CD4-positive, alpha-beta T cell (primary cell): ENCODE measurements around the gene AP3B1. TPM values are rescaled to one million over a fixed set of nuclear protein-coding genes. Genes with fewer than 3 reads are reported as not detected.
"Not testable (repeated sequence)": the region's sequence is repeated elsewhere in the genome, so short reads cannot be mapped to it uniquely, and the experiment has no call there.

Experiments
- ATAC-seq: fragments of 200-7000 bp; cut with Tn5 transposase; one replicate; pipeline ENCODE4 v1.10.0; 2022; ENCODE audit warnings: mild to moderate bottlenecking; ENCODE audit not compliant: poor library complexity
- CTCF ChIA-PET: fragments of 350-600 bp; sonication (Branson Sonifier 250); formaldehyde crosslinking; loops from one replicate; lab custom pipeline; 2021; ENCODE audit warnings: antibody characterized with exemption, inconsistent platforms; lab: Charles Lee
- POLR2A ChIA-PET: fragments of 350-600 bp; sonication (Branson Sonifier 250); formaldehyde crosslinking; loops from one replicate; lab custom pipeline; 2021; ENCODE audit warnings: antibody characterized with exemption, inconsistent platforms; lab: Charles Lee
- DNase-seq, 14 experiments: peaks; one replicate each; pipeline ENCODE4 v3.0.0-alpha.2; 2013 to 2020; ENCODE audit warnings: mixed read lengths in 2 of 14
- H3K27ac ChIP-seq, 2 donors: one replicate each; pipeline versions ENCODE4 v1.5.1 to v1.7.0; 2013; ENCODE audit warnings: low read length in 2 of 2, low read depth in 1 of 2, mild to moderate bottlenecking in 1 of 2
- H3K27me3 ChIP-seq, 2 experiments: 1 replicate in 1 of 2; 2 replicates in 1 of 2; pipeline versions ENCODE4 v1.6.1 to v1.7.0; 2013; ENCODE audit warnings: low read length in 2 of 2, control low read depth in 1 of 2, mild to moderate bottlenecking in 1 of 2, moderate library complexity in 1 of 2; ENCODE audit not compliant: insufficient read depth in 2 of 2, control insufficient read depth in 1 of 2
- H3K36me3 ChIP-seq: one replicate; pipeline ENCODE4 v1.6.1; 2013; ENCODE audit warnings: low read length, control low read depth; ENCODE audit not compliant: insufficient read depth
- H3K4me1 ChIP-seq: one replicate; pipeline ENCODE4 v1.6.1; 2013; ENCODE audit warnings: low read length, control low read depth; ENCODE audit not compliant: insufficient read depth
- H3K4me3 ChIP-seq: one replicate; pipeline ENCODE4 v1.5.1; 2013; ENCODE audit warnings: mild to moderate bottlenecking, low read length, moderate library complexity
- H3K9me3 ChIP-seq, 2 experiments: 1 replicate in 1 of 2; 2 replicates in 1 of 2; pipeline versions ENCODE4 v1.6.1 to v1.7.0; 2013; ENCODE audit warnings: low read length in 2 of 2, mild to moderate bottlenecking in 2 of 2, control low read depth in 1 of 2, moderate library complexity in 1 of 2; ENCODE audit not compliant: control insufficient read depth in 1 of 2, insufficient read depth in 1 of 2
- H3K27ac Mint-ChIP-seq: one replicate; pipeline ENCODE4 v1.8.0; 2020; ENCODE audit warnings: mixed read lengths
- H3K27me3 Mint-ChIP-seq: one replicate; pipeline ENCODE4 v1.8.0; 2021; ENCODE audit warnings: mixed read lengths
- H3K36me3 Mint-ChIP-seq: one replicate; pipeline ENCODE4 v1.8.0; 2021; ENCODE audit warnings: low read depth, mixed read lengths
- H3K4me1 Mint-ChIP-seq: one replicate; pipeline ENCODE4 v1.8.0; 2021; ENCODE audit warnings: low read depth, mixed read lengths
- H3K4me3 Mint-ChIP-seq: one replicate; pipeline ENCODE4 v1.8.0; 2020; ENCODE audit warnings: mild to moderate bottlenecking, mixed read lengths
- H3K9me3 Mint-ChIP-seq: one replicate; pipeline ENCODE4 v1.8.0; 2020; ENCODE audit warnings: mixed read lengths
- intact Hi-C, 2 experiments: fragments of 100-400 bp; cut with DNase I in 1 of 2; cut with micrococcal nuclease in 1 of 2; formaldehyde crosslinking; loops; one replicate each; pipeline versions ENCODE4 v1.15.1 to v1.9.0; 2023 to 2025; cut with DNase I, micrococcal nuclease
- total RNA-seq, 174 experiments: library from RNA in 2 of 174; stranded (reverse) in 2 of 174; gene quantifications; one replicate each; pipeline ENCODE4 v1.2.3 and lab custom pipeline; 2021 to 2026
- TF ChIP-seq, protein P1 (sequence below): fragments of 200-600 bp; IDR thresholded peaks from one replicate; pipeline ENCODE4 v1.8.0; 2022; ENCODE audit warnings: antibody characterized with exemption, mild to moderate bottlenecking

The AP3B1 gene
- total RNA-seq, 2 experiments from 2014 or later: 24.5 to 24.6 TPM

DNA sequence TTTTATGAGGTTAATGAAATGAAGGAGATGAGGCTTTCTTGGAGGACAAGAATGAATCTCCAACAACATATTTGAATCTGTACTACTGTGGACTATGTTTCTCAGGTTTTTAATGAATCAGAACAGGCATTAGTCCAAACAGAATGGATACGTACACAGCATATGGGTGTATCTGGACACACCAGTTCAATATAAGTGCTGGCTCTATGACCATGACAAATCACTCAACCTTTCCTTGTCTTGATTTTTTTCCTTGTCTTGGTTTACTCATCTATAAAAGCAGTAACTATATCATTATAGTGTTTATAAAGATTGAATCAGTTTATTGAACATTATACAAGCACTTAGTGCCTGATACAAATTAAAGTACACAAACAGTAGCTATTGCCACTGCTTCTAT is 104.1 kb downstream of the AP3B1 start:
- ATAC-seq (no peak), DNase-seq (no peak)
- H3K9me3 Mint-ChIP-seq: peaks cover 2% of the 10 kb centered on the region
- H3K27ac Mint-ChIP-seq: no peak overlapping the region
- no peaks in the 10 kb centered on the region for H3K27me3 Mint-ChIP-seq
- peaks cover 7% of the 10 kb centered on the region for H3K4me1 Mint-ChIP-seq
- H3K36me3 Mint-ChIP-seq: peaks cover 40% of the 10 kb centered on the region
- intact Hi-C loops: no loop called here
- TF ChIP-seq, protein P1, sequence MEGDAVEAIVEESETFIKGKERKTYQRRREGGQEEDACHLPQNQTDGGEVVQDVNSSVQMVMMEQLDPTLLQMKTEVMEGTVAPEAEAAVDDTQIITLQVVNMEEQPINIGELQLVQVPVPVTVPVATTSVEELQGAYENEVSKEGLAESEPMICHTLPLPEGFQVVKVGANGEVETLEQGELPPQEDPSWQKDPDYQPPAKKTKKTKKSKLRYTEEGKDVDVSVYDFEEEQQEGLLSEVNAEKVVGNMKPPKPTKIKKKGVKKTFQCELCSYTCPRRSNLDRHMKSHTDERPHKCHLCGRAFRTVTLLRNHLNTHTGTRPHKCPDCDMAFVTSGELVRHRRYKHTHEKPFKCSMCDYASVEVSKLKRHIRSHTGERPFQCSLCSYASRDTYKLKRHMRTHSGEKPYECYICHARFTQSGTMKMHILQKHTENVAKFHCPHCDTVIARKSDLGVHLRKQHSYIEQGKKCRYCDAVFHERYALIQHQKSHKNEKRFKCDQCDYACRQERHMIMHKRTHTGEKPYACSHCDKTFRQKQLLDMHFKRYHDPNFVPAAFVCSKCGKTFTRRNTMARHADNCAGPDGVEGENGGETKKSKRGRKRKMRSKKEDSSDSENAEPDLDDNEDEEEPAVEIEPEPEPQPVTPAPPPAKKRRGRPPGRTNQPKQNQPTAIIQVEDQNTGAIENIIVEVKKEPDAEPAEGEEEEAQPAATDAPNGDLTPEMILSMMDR: no peak
- Histone ChIP-seq H3K36me3 (no peaks in the 10 kb centered on the region), H3K27me3 (no peaks in the 10 kb centered on the region), H3K27ac (no peak overlapping the region), H3K4me1 (no peaks in the 10 kb centered on the region), H3K4me3 (no peak overlapping the region), H3K9me3 (peaks cover 0 to 4% of the 10 kb centered on the region in 2 experiments)
- no peak overlapping the region for H3K4me3 Mint-ChIP-seq
- POLR2A ChIA-PET: no interaction called here
- CTCF ChIA-PET: no interaction called here

DNA sequence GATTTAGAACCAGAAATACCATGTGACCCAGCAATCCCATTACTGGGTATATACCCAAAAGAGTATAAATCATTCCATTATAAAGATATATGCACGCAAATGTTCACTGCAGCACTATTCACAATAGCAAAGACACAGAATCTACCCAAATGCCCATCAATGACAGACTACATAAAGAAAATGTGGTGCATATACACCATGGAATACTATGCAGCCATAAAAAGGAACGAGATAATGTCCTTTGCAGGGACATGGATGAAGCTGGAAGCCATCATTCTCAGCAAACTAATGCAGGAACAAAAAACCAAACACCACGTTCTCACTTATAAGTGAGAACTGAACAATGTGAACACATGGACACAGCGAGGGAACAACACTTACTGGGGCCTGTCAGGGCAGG is 105.8 kb downstream of the AP3B1 start:
- DNase-seq, POLR2A ChIA-PET, H3K36me3 ChIP-seq, H3K27me3 ChIP-seq, H3K27ac ChIP-seq, H3K27me3 Mint-ChIP-seq, H3K4me1 Mint-ChIP-seq, H3K4me3 Mint-ChIP-seq, H3K4me3 ChIP-seq, H3K9me3 Mint-ChIP-seq, ATAC-seq, CTCF ChIA-PET, intact Hi-C loops, H3K4me1 ChIP-seq, H3K27ac Mint-ChIP-seq, H3K9me3 ChIP-seq: not testable (repeated sequence)
- H3K36me3 Mint-ChIP-seq: peaks cover 36% of the 10 kb centered on the region

DNA sequence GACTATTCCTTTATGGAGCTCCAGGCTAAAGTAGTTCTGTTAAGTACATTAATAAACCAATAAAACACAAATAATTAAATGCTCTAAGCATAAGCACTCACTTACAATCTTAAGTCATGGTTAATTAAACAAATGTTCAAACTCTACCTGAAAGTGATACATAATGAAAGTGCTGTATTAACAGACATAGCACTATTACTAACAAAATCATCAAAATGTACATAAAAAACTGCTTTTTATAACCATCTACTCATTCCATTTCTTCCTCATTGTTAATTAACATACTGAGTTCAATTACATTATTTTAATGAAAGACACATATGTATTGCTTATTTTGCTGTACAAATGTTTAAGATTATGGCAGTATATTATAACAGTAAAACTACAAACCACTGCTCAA is 107.3 kb downstream of the AP3B1 start:
- H3K27ac Mint-ChIP-seq: no peak overlapping the region
- TF ChIP-seq, protein P1: no peak
- no peak overlapping the region for H3K27ac ChIP-seq
- no peak overlapping the region for H3K4me3 ChIP-seq
- no peaks in the 10 kb centered on the region for H3K9me3 ChIP-seq
- peaks cover 49% of the 10 kb centered on the region for H3K36me3 Mint-ChIP-seq
- no peak overlapping the region for H3K4me3 Mint-ChIP-seq
- no peaks in the 10 kb centered on the region for H3K27me3 Mint-ChIP-seq
- POLR2A ChIA-PET: no interaction called here
- no peaks in the 10 kb centered on the region for H3K27me3 ChIP-seq
- DNase-seq (no peak), ATAC-seq (no peak)
- H3K4me1 ChIP-seq: no peaks in the 10 kb centered on the region
- intact Hi-C loops: no loop called here
- peaks cover 2% of the 10 kb centered on the region for H3K9me3 Mint-ChIP-seq
- H3K4me1 Mint-ChIP-seq: peaks cover 7% of the 10 kb centered on the region
- H3K36me3 ChIP-seq: peaks cover 7% of the 10 kb centered on the region
- CTCF ChIA-PET: interaction anchor here (1.0 kb wide), 1 partner anchor 664 kb away, joined by 3 read pairs; no protein-coding TSS in a partner anchor

DNA sequence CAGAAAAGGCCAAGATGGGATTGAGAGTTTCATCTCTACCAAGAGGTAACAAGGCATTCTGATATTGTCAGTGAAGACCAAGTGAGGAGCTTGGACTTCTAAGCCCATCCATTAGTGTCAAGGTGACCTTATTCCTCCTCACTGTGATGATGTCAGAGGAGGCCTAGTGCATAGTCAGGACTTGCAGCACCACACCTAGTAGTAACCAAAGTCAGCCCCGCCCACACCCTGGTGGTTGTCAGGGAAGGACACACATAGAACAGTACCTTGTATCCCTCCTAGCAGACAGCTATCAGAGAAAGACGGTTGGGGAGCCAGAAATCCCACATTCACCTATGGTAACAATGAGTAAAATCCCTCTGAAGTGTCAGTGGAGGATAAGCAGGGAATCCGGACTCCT is 111.7 kb downstream of the AP3B1 start:
- no peak overlapping the region for H3K4me3 Mint-ChIP-seq
- Histone ChIP-seq H3K4me3 (no peak overlapping the region), H3K9me3 (no peaks in the 10 kb centered on the region), H3K36me3 (peaks cover 19% of the 10 kb centered on the region), H3K4me1 (no peaks in the 10 kb centered on the region), H3K27ac (no peak overlapping the region), H3K27me3 (no peaks in the 10 kb centered on the region)
- H3K27ac Mint-ChIP-seq: no peak overlapping the region
- H3K36me3 Mint-ChIP-seq: peaks cover 54% of the 10 kb centered on the region
- CTCF ChIA-PET: no interaction called here
- DNase-seq (no peak), ATAC-seq (no peak)
- intact Hi-C loops: no loop called here
- H3K27me3 Mint-ChIP-seq: no peaks in the 10 kb centered on the region
- peaks cover 7% of the 10 kb centered on the region for H3K4me1 Mint-ChIP-seq
- TF ChIP-seq, protein P1: no peak
- no peaks in the 10 kb centered on the region for H3K9me3 Mint-ChIP-seq
- POLR2A ChIA-PET: no interaction called here
